Prostate gland (tissue), 2 donors: ENCODE results near the gene DMXL1. TPM values are rescaled to one million over a fixed set of nuclear protein-coding genes. Genes with fewer than 3 reads are reported as not detected.

Experiments used
- DNase-seq: peaks from one replicate; pipeline ENCODE4 v3.0.0-alpha.2; 2019; ENCODE audit warnings: low spot score
- H3K27ac ChIP-seq, 2 donors: fragments of 200-600 bp; sonication (generic); 2 replicates each; pipeline ENCODE4 v1.5.1; 2017 to 2019
- H3K27me3 ChIP-seq: fragments of 200-600 bp; sonication (generic); replicated peaks from 2 replicates; pipeline ENCODE4 v1.5.1; 2019; ENCODE audit not compliant: insufficient read depth
- H3K36me3 ChIP-seq, 2 donors: fragments of 200-600 bp; sonication (generic); 1 replicate in 1 of 2; 2 replicates in 1 of 2; pipeline versions ENCODE4 v1.5.1 to v1.8.1; 2017 to 2019
- H3K4me1 ChIP-seq: fragments of 200-600 bp; sonication (generic); replicated peaks from 2 replicates; pipeline ENCODE4 v1.5.1; 2019
- H3K4me3 ChIP-seq, 2 donors: fragments of 200-600 bp; sonication (generic); 2 replicates each; pipeline ENCODE4 v1.5.1; 2017 to 2019
- H3K9me3 ChIP-seq: fragments of 200-600 bp; sonication (generic); 2 replicates; pipeline ENCODE4 v1.5.1; 2017
- POLR2A ChIP-seq: fragments of 450-650 bp; IDR thresholded peaks from one replicate; pipeline ENCODE4 v1.6.1; 2016; ENCODE audit warnings: antibody characterized with exemption, mild to moderate bottlenecking
- POLR2AphosphoS5 ChIP-seq: sonication (generic); formaldehyde crosslinking; IDR thresholded peaks from one replicate; pipeline ENCODE4 v1.6.1; 2017; ENCODE audit warnings: antibody characterized with exemption
- WGBS: methylation state at CpG from one replicate; pipeline ENCODE4 v1.1.5; 2018; 5-methylcytosine and 5-hydroxymethylcytosine counted together
- intact Hi-C: fragments of 100-400 bp; cut with DNase I; formaldehyde crosslinking; loops from one replicate; pipeline ENCODE4 v1.14.2; 2022
- total RNA-seq, 2 donors: library from RNA; depleted of rRNA; stranded (reverse); fragments of >200 nt; gene quantifications; one replicate each; pipeline ENCODE4 v1.1.0, GENCODE V29; 2016
- TF ChIP-seq, protein P1 (sequence below), 4 experiments: fragments of 200-600 bp in 2 of 4; fragments of 450-650 bp in 2 of 4; sonication (generic) in 2 of 4; IDR thresholded peaks; 1 replicate in 3 of 4; 2 replicates in 1 of 4; pipeline ENCODE4 v1.5.1; 2016 to 2019; ENCODE audit warnings: antibody characterized with exemption in 4 of 4, mild to moderate bottlenecking in 2 of 4, moderate library complexity in 2 of 4

The DMXL1 gene
- total RNA-seq, 2 donors from 2014 or later = 89.2 to 180 TPM

DNA sequence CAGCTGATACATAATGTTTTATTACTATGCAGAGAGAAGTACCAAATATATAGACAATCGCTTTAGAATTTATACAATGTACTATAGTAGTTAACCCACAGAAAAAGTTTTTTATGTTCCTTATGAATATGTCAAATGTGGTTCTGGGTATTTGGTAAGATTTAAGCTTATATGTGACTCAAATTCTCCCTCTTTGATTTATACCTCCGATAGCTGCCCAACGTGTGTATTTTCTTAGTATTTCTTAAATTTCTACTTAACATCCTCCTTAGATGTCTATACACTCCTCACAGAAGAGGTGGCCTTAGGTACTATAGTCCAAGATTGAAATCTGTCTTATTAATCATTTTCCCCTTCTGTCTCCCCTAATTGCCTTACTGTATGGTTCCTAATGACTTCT lies 146.3 kb downstream of the DMXL1 start:
- Histone ChIP-seq H3K36me3 (peaks cover 0 to under 1% of the 10 kb centered on the region in 2 donors), H3K27me3 (no peaks in the 10 kb centered on the region), H3K4me1 (peaks cover 4% of the 10 kb centered on the region), H3K9me3 (no peaks in the 10 kb centered on the region), H3K4me3 (no peak overlapping the region), H3K27ac (no peak overlapping the region)
- no peak for TF ChIP-seq POLR2AphosphoS5
- TF ChIP-seq, protein P1, sequence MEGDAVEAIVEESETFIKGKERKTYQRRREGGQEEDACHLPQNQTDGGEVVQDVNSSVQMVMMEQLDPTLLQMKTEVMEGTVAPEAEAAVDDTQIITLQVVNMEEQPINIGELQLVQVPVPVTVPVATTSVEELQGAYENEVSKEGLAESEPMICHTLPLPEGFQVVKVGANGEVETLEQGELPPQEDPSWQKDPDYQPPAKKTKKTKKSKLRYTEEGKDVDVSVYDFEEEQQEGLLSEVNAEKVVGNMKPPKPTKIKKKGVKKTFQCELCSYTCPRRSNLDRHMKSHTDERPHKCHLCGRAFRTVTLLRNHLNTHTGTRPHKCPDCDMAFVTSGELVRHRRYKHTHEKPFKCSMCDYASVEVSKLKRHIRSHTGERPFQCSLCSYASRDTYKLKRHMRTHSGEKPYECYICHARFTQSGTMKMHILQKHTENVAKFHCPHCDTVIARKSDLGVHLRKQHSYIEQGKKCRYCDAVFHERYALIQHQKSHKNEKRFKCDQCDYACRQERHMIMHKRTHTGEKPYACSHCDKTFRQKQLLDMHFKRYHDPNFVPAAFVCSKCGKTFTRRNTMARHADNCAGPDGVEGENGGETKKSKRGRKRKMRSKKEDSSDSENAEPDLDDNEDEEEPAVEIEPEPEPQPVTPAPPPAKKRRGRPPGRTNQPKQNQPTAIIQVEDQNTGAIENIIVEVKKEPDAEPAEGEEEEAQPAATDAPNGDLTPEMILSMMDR (IDR thresholded peaks at IDR 0.05) = no peak
- no peak for TF ChIP-seq POLR2A
- no peak for DNase-seq
- 96% methylated on average over 3 of the region's 3 CpGs for WGBS
- intact Hi-C loops = no loop called here

DNA sequence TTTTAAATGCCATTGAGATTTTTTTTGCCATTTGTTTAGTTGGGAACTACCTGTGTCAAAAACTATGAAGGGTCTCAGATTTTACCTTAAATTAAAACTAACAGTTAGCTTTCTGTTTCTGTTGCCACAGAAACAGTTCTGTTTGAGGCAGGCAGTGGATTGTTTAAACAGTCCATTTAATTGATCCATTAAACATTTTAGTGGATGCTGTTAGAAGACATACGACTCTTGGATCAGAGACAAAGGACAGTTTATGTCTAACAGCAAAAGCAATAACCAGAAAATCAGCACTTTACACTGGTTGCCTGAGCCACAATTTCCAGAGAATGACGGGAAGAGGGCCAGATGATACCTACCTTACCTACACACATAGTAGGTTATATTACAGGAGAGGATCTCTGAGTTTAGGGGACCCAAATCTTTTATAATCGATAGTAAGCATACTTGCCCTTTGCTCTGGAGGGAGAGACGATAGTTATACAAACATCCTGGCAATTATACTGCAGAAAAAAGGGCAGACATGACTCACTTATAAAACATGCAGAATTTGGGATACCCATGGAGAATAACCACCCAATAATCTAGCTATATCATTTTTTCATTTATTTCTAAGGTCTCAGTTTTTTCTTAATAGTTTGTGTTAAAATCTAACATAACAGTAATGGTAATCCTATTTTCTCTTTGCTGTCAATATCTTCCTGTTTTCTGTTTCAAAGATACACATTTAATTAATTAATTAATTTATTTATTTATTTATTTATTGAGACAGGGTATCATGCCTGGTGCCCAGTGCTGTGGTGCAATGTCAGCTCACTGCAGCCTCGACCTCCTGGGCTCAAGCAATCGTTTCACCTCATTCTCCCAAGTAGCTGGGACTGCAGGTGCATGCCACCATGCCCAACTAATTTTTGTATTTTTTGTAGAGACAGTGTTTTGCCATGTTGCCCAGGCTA lies 148.2 kb downstream of the DMXL1 start:
- Histone ChIP-seq H3K27ac (no peak overlapping the region), H3K36me3 (no peaks in the 10 kb centered on the region), H3K4me3 (no peak overlapping the region), H3K4me1 (peaks cover 4% of the 10 kb centered on the region), H3K9me3 (no peaks in the 10 kb centered on the region), H3K27me3 (no peaks in the 10 kb centered on the region)
- 50% methylated on average over 6 of the region's 6 CpGs for WGBS
- TF ChIP-seq, protein P1 (IDR thresholded peaks at IDR 0.05) = no peak
- TF ChIP-seq POLR2AphosphoS5 (no peak), POLR2A (no peak)
- no peak for DNase-seq
- intact Hi-C loops = no loop called here

DNA sequence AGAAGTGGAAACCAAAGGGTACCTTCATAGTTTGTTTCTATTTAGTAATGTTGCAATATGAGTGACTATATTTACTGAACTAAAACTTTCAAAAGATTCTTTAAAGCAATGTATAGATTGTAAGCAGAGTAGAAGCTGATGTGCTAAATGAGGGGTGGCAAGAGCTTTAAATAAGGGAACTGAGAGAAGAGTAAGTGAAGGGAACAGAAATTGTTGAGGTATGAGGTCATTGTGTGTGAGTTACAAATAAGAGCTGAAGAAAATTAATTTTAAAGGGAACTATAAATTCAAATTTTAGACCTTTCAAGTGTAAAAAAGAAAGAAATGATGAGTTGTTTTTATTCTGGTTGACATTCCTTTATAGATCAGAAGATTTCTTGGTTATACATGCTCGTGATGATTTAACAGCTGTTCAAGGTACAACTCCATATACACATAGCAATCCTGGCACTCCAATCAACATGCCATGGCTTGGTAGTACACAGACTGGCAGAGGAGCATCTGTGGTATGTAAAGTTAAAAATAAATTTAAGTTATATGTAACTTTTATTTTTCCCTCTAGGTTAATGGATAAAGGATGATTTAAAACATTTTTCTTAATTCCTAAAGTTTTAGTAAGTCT lies 149.8 kb downstream of the DMXL1 start:
- H3K27me3 ChIP-seq = no peaks in the 10 kb centered on the region
- intact Hi-C loops = no loop called here
- H3K4me1 ChIP-seq = peaks cover 4% of the 10 kb centered on the region
- H3K4me3 ChIP-seq = no peak overlapping the region
- no peak for DNase-seq
- TF ChIP-seq, protein P1 (IDR thresholded peaks at IDR 0.05) = no peak
- TF ChIP-seq POLR2A (no peak), POLR2AphosphoS5 (no peak)
- H3K27ac ChIP-seq = no peak overlapping the region
- no peaks in the 10 kb centered on the region for H3K9me3 ChIP-seq
- H3K36me3 ChIP-seq = no peaks in the 10 kb centered on the region
- WGBS = 84% methylated on average over 1 of the region's 1 CpG

DNA sequence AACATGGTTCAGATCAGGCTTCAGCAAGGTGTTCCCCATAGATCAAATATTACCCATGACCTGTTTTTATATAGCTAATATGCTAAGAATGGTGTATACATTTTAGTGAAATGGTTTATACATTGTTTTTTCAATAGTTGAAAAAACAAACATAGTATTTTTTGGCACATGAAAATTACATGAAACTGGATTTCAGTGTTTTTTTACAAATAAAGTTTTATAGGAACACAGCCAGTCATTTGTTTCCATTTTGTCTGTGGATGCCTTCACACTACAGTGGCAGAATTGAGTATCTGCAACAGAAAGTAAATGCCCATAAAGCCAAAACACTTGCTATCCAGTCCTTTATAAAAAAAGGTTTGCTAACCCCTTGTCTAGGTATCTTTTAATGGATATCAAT lies 150.4 kb downstream of the DMXL1 start:
- H3K9me3 ChIP-seq = no peaks in the 10 kb centered on the region
- peaks cover 4% of the 10 kb centered on the region for H3K4me1 ChIP-seq
- H3K27ac ChIP-seq = no peak overlapping the region
- intact Hi-C loops = no loop called here
- no peak for DNase-seq
- no peak overlapping the region for H3K4me3 ChIP-seq
- H3K27me3 ChIP-seq = no peaks in the 10 kb centered on the region
- no peaks in the 10 kb centered on the region for H3K36me3 ChIP-seq
- TF ChIP-seq, protein P1 (IDR thresholded peaks at IDR 0.05) = no peak
- TF ChIP-seq POLR2AphosphoS5 (no peak), POLR2A (no peak)

DNA sequence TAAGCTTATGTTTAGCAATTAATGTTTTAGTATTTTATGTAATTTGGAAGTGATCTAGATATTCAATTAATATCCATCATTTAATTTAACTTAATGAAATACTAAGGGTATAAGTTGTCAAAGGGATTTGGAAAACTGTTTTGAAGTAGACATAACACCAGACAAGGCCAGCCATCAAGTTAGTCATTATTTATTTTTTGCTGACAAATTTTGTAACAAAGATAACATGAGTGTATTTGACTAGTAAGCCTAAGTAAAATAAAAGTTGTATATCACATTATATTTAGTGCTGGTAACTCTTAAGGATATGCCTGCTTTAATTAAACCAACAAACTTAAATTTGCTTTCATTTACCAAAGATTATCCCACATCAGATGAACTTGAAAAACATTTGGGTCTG lies 159.1 kb downstream of the DMXL1 start:
- intact Hi-C loops = no loop called here
- TF ChIP-seq POLR2A = no peak
- TF ChIP-seq, protein P1 (IDR thresholded peaks at IDR 0.05) = no peak
- TF ChIP-seq POLR2AphosphoS5 = no peak
- Histone ChIP-seq H3K9me3 (no peaks in the 10 kb centered on the region), H3K36me3 (no peaks in the 10 kb centered on the region), H3K27ac (no peak overlapping the region), H3K4me3 (no peak overlapping the region), H3K4me1 (no peaks in the 10 kb centered on the region), H3K27me3 (no peaks in the 10 kb centered on the region)
- no peak for DNase-seq
